A549 (cell line): ENCODE data around the gene ZNF70. TPM values are rescaled to one million over a fixed set of nuclear protein-coding genes. Genes with fewer than 3 reads are reported as not detected.

ENCODE experiments used
- ATAC-seq, 2 experiments: fragments of 200-7000 bp in 1 of 2; fragments of >200 bp in 1 of 2; cut with Nextera tagmentation in 1 of 2; cut with Tn5 transposase in 1 of 2; 3 replicates each; pipeline versions ENCODE4 v1.8.0 to v1.9.1; 2018 to 2020; ENCODE audit warnings: mild to moderate bottlenecking in 1 of 2, moderate library complexity in 1 of 2
- CTCF ChIA-PET: fragments of 300-600 bp; sonication (Branson Sonifier 250); formaldehyde crosslinking; extraction: SDS; loops from one replicate; lab custom pipeline; 2021; ENCODE audit warnings: antibody characterized with exemption, inconsistent platforms; lab: Yijun Ruan, JAX
- POLR2A ChIA-PET: fragments of 350-600 bp; formaldehyde crosslinking; extraction: SDS; loops from one replicate; lab custom pipeline; 2021; ENCODE audit warnings: antibody characterized with exemption, inconsistent platforms; lab: Yijun Ruan, JAX
- DNase-seq, 2 experiments: peaks; one replicate each; pipeline versions ENCODE4 v3.0.0 to v3.0.0-alpha.2; 2011 to 2016; ENCODE audit warnings: low read depth in 1 of 2, low spot score in 1 of 2
- FAIRE-seq: peaks from 2 replicates; lab custom pipeline; 2011; peaks lifted over from hg19 to GRCh38; lab: Jason Lieb, UNC
- H3K27ac ChIP-seq, 2 experiments: fragments of >200 bp; sonication (Bioruptor Twin); formaldehyde crosslinking; 3 replicates each; pipeline ENCODE4 v1.5.1; 2016 to 2017
- H3K4me1 ChIP-seq: fragments of >200 bp; sonication (Bioruptor Twin); formaldehyde crosslinking; 3 replicates; pipeline ENCODE4 v1.6.1; 2016
- H3K4me2 ChIP-seq: fragments of >200 bp; sonication (Bioruptor Twin); formaldehyde crosslinking; 3 replicates; pipeline ENCODE4 v1.6.1; 2016
- H3K4me3 ChIP-seq: fragments of >200 bp; sonication (Bioruptor Twin); formaldehyde crosslinking; 3 replicates; pipeline ENCODE4 v1.5.1; 2016
- H3K9me3 ChIP-seq: fragments of >200 bp; sonication (Bioruptor Twin); formaldehyde crosslinking; 3 replicates; pipeline ENCODE4 v1.6.1; 2016
- CBX2 ChIP-seq: fragments of 200-600 bp; sonication (generic); IDR thresholded peaks from 2 replicates; pipeline ENCODE4 v1.6.1; 2016; ENCODE audit warnings: low read depth, mild to moderate bottlenecking, borderline replicate concordance
- CBX8 ChIP-seq: fragments of 200-600 bp; sonication (generic); IDR thresholded peaks from 2 replicates; pipeline ENCODE4 v1.6.1; 2016
- CHD4 ChIP-seq: fragments of 200-600 bp; sonication (generic); IDR thresholded peaks from 2 replicates; pipeline ENCODE4 v1.6.1; 2016; ENCODE audit warnings: antibody characterized with exemption, mild to moderate bottlenecking, borderline replicate concordance
- GATA3 ChIP-seq: IDR thresholded peaks from 2 replicates; pipeline ENCODE4 v1.6.1; 2012; ENCODE audit warnings: borderline replicate concordance
- HDAC2 ChIP-seq: fragments of 200-600 bp; sonication (generic); IDR thresholded peaks from 2 replicates; pipeline ENCODE4 v1.6.1; 2016
- JUN ChIP-seq, 2 experiments: fragments of >200 bp; sonication (Bioruptor Twin); formaldehyde crosslinking; IDR thresholded peaks; 2 replicates in 1 of 2; 3 replicates in 1 of 2; pipeline ENCODE4 v1.6.1; 2016 to 2017
- JUNB ChIP-seq: fragments of >200 bp; sonication (Bioruptor Twin); formaldehyde crosslinking; IDR thresholded peaks from 2 replicates; pipeline ENCODE4 v1.6.1; 2016
- KDM1A ChIP-seq: fragments of 200-600 bp; sonication (generic); IDR thresholded peaks from 2 replicates; pipeline ENCODE4 v1.6.1; 2016; ENCODE audit warnings: low read depth, mild to moderate bottlenecking
- NFE2L2 ChIP-seq: fragments of 150-350 bp; conservative IDR thresholded peaks from 2 replicates; pipeline ENCODE4 v1.6.1; 2014; ENCODE audit warnings: low read length
- NR3C1 ChIP-seq: fragments of >200 bp; sonication (Bioruptor Twin); formaldehyde crosslinking; IDR thresholded peaks from 3 replicates; pipeline ENCODE4 v1.6.1; 2017
- POLR2A ChIP-seq: IDR thresholded peaks from 2 replicates; pipeline ENCODE4 v1.6.1; 2012; ENCODE audit warnings: mild to moderate bottlenecking, low read length
- POLR2AphosphoS2 ChIP-seq: conservative IDR thresholded peaks from 2 replicates; pipeline ENCODE4 v1.6.1; 2012; ENCODE audit warnings: low read length, improper control_type of control experiment, inconsistent platforms
- RNF2 ChIP-seq: fragments of 200-600 bp; sonication (generic); IDR thresholded peaks from 2 replicates; pipeline ENCODE4 v1.6.1; 2016; ENCODE audit warnings: low read depth, mild to moderate bottlenecking, antibody characterized with exemption, moderate library complexity, borderline replicate concordance
- SREBF2 ChIP-seq: fragments of 450-650 bp; IDR thresholded peaks from 2 replicates; pipeline ENCODE4 v1.6.1; 2014; ENCODE audit warnings: mild to moderate bottlenecking, moderate library complexity
- ZNF302 ChIP-seq: fragments of 250-450 bp; sonication (Bioruptor Pico); IDR thresholded peaks from 2 replicates; pipeline ENCODE4 v1.9.0; 2021; ENCODE audit warnings: inconsistent platforms, mild to moderate bottlenecking, moderate library complexity
- ZSCAN20 ChIP-seq: fragments of 250-450 bp; sonication (Bioruptor Pico); IDR thresholded peaks from 2 replicates; pipeline ENCODE4 v1.8.0; 2022; ENCODE audit warnings: mild to moderate bottlenecking, moderate library complexity
- WGBS: methylation state at CpG from one replicate; pipeline ENCODE4 v1.1.6; 2017; ENCODE audit errors: missing lambda C conversion rate; 5-methylcytosine and 5-hydroxymethylcytosine counted together
- polyA plus RNA-seq, 4 experiments: library from polyadenylated mRNA; depleted of rRNA in 3 of 4; stranded (reverse); fragments of >200 nt; fragmentation: RNase III in 1 of 4; extraction: RNeasy Plus Mini Kit Qiagen cat#74134 plus additional on column Dnase treatment in 1 of 4; gene quantifications; 2 replicates in 3 of 4; 3 replicates in 1 of 4; pipeline ENCODE4 v1.2.3, GENCODE V29; 2011 to 2017
- TF ChIP-seq, protein P1 (sequence below): fragments of 200-600 bp; sonication (generic); IDR thresholded peaks from 2 replicates; pipeline ENCODE4 v1.6.1; 2016; ENCODE audit warnings: antibody characterized with exemption, mild to moderate bottlenecking, moderate library complexity
- TF ChIP-seq, protein P2 (sequence below): fragments of >200 bp; sonication (Bioruptor Twin); formaldehyde crosslinking; IDR thresholded peaks from 2 replicates; pipeline ENCODE4 v1.6.1; 2016
- TF ChIP-seq, protein P3 (sequence below): fragments of >200 bp; sonication (Bioruptor Twin); formaldehyde crosslinking; IDR thresholded peaks from 3 replicates; pipeline ENCODE4 v1.5.1; 2016
- TF ChIP-seq, protein P4 (sequence below): fragments of 250-450 bp; sonication (Bioruptor Pico); IDR thresholded peaks from 2 replicates; pipeline ENCODE4 v1.5.0; 2020; ENCODE audit warnings: low read depth, mild to moderate bottlenecking, moderate library complexity
- TF ChIP-seq, protein P5 (sequence below): fragments of 150-350 bp; IDR thresholded peaks from 2 replicates; pipeline ENCODE4 v1.6.1; 2014; ENCODE audit warnings: low read depth, mild to moderate bottlenecking, low read length

ZNF70 gene
- polyA plus RNA-seq, 2 of the 4 experiments (the other 2 are of a cell fraction) = 0.88 to 1.2 TPM

DNA sequence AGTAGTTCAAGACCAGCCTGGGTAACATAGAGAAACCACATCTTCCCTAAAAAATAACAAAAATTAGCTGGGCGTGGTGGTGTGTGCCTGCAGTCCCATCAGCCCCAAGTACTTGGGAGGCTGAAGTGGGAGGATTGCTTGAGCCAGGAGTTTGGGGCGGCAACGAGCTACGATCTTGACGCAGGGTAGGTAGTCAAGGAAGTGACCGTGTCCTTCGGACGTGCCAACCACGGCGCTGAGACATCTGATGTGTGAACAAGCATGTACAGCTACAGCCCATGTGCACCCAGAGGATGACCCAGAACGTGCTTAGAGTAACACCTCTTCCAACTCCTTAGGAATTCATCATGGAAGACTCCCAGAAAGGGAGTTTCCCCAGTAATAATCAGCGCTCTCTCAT, 38.7 kb downstream of the ZNF70 start:
- no peaks in the 10 kb centered on the region for H3K9me3 ChIP-seq
- ChIA-PET POLR2A (no interaction called here), CTCF (interaction anchor here (1.5 kb wide), 1 partner anchor 138 kb away, joined by 4 read pairs; no protein-coding TSS in a partner anchor)
- ATAC-seq (no peak), DNase-seq (no peak), FAIRE-seq (no peak)
- no peak overlapping the region for H3K4me3 ChIP-seq
- H3K27ac ChIP-seq = no peak overlapping the region
- 94% methylated on average over 11 of the region's 12 CpGs for WGBS
- no peaks in the 10 kb centered on the region for H3K4me1 ChIP-seq
- H3K4me2 ChIP-seq = no peak overlapping the region
- no peak for TF ChIP-seq GATA3

DNA sequence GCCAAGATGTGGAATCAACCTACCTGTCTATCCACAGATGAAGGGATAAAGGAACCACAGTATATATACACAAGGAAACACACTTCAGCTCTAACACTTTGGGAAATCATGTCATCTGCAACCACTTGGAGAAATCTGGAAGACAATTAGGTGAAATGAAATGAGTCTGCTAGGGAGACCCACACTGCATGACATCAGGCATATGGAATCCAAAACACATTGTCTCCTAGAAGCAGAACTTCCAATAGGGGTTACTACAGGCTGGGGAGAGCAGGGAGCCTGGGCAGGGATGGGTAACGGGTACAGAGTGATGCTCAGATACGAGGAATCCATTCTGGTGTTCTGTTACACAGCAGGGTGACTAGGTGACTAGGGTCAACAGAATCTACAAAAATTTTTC, 41.8 kb downstream of the ZNF70 start:
- Histone ChIP-seq H3K4me3 (no peak overlapping the region), H3K4me2 (no peak overlapping the region), H3K27ac (no peak overlapping the region), H3K4me1 (no peaks in the 10 kb centered on the region), H3K9me3 (no peaks in the 10 kb centered on the region)
- TF ChIP-seq CBX2 (no peak), NR3C1 (no peak), KDM1A (no peak), CHD4 (no peak), SREBF2 (no peak), POLR2AphosphoS2 (no peak)
- TF ChIP-seq, protein P1, sequence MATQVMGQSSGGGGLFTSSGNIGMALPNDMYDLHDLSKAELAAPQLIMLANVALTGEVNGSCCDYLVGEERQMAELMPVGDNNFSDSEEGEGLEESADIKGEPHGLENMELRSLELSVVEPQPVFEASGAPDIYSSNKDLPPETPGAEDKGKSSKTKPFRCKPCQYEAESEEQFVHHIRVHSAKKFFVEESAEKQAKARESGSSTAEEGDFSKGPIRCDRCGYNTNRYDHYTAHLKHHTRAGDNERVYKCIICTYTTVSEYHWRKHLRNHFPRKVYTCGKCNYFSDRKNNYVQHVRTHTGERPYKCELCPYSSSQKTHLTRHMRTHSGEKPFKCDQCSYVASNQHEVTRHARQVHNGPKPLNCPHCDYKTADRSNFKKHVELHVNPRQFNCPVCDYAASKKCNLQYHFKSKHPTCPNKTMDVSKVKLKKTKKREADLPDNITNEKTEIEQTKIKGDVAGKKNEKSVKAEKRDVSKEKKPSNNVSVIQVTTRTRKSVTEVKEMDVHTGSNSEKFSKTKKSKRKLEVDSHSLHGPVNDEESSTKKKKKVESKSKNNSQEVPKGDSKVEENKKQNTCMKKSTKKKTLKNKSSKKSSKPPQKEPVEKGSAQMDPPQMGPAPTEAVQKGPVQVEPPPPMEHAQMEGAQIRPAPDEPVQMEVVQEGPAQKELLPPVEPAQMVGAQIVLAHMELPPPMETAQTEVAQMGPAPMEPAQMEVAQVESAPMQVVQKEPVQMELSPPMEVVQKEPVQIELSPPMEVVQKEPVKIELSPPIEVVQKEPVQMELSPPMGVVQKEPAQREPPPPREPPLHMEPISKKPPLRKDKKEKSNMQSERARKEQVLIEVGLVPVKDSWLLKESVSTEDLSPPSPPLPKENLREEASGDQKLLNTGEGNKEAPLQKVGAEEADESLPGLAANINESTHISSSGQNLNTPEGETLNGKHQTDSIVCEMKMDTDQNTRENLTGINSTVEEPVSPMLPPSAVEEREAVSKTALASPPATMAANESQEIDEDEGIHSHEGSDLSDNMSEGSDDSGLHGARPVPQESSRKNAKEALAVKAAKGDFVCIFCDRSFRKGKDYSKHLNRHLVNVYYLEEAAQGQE = no peak
- ChIA-PET POLR2A (no interaction called here), CTCF (no interaction called here)
- 94% methylated on average over 2 of the region's 2 CpGs for WGBS
- ATAC-seq (no peak), DNase-seq (no peak), FAIRE-seq (no peak)

DNA sequence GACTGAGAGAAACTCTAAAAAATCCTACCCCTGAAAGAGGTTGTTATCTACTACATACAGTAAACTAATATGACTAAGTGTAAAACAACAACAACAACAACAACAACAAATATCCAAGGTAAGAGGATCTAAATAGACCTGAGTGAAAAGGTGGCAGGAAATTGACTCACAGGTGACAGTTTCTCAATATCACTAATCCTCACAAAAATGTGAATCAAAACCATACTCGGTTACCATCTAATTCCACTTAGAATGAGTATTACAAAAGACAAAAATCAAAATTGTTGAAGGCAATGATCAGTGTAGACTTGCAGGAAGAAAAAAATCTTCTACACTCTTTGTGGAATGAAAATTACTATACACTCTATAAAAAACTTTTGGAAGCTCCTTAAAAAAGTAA, 42.6 kb downstream of the ZNF70 start:
- Histone ChIP-seq H3K27ac (no peak overlapping the region), H3K4me3 (no peak overlapping the region), H3K4me2 (no peak overlapping the region), H3K9me3 (no peaks in the 10 kb centered on the region), H3K4me1 (no peaks in the 10 kb centered on the region)
- CTCF ChIA-PET = no interaction called here
- POLR2A ChIA-PET = no interaction called here
- ATAC-seq = no peak
- no peak for FAIRE-seq
- 83% methylated on average over 1 of the region's 1 CpG for WGBS
- no peak for DNase-seq
- TF ChIP-seq NFE2L2 (no peak), CBX8 (no peak), HDAC2 (no peak), POLR2A (no peak), JUN (IDR thresholded peaks at IDR 0.05) (no peak), CBX2 (no peak), RNF2 (no peak), ZNF302 (CRISPR knock-in tag) (no peak), GATA3 (no peak), ZSCAN20 (no peak), JUNB (no peak)
- TF ChIP-seq, protein P2, sequence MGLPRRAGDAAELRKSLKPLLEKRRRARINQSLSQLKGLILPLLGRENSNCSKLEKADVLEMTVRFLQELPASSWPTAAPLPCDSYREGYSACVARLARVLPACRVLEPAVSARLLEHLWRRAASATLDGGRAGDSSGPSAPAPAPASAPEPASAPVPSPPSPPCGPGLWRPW = no peak
- TF ChIP-seq, protein P3, sequence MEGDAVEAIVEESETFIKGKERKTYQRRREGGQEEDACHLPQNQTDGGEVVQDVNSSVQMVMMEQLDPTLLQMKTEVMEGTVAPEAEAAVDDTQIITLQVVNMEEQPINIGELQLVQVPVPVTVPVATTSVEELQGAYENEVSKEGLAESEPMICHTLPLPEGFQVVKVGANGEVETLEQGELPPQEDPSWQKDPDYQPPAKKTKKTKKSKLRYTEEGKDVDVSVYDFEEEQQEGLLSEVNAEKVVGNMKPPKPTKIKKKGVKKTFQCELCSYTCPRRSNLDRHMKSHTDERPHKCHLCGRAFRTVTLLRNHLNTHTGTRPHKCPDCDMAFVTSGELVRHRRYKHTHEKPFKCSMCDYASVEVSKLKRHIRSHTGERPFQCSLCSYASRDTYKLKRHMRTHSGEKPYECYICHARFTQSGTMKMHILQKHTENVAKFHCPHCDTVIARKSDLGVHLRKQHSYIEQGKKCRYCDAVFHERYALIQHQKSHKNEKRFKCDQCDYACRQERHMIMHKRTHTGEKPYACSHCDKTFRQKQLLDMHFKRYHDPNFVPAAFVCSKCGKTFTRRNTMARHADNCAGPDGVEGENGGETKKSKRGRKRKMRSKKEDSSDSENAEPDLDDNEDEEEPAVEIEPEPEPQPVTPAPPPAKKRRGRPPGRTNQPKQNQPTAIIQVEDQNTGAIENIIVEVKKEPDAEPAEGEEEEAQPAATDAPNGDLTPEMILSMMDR = no peak
- TF ChIP-seq, protein P1 = no peak
- TF ChIP-seq, protein P4, sequence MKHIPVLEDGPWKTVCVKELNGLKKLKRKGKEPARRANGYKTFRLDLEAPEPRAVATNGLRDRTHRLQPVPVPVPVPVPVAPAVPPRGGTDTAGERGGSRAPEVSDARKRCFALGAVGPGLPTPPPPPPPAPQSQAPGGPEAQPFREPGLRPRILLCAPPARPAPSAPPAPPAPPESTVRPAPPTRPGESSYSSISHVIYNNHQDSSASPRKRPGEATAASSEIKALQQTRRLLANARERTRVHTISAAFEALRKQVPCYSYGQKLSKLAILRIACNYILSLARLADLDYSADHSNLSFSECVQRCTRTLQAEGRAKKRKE = no peak
- TF ChIP-seq, protein P5, sequence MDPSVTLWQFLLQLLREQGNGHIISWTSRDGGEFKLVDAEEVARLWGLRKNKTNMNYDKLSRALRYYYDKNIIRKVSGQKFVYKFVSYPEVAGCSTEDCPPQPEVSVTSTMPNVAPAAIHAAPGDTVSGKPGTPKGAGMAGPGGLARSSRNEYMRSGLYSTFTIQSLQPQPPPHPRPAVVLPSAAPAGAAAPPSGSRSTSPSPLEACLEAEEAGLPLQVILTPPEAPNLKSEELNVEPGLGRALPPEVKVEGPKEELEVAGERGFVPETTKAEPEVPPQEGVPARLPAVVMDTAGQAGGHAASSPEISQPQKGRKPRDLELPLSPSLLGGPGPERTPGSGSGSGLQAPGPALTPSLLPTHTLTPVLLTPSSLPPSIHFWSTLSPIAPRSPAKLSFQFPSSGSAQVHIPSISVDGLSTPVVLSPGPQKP = no peak
